ENCODE data around the gene DOCK3.

Gene DOCK3

DNA sequence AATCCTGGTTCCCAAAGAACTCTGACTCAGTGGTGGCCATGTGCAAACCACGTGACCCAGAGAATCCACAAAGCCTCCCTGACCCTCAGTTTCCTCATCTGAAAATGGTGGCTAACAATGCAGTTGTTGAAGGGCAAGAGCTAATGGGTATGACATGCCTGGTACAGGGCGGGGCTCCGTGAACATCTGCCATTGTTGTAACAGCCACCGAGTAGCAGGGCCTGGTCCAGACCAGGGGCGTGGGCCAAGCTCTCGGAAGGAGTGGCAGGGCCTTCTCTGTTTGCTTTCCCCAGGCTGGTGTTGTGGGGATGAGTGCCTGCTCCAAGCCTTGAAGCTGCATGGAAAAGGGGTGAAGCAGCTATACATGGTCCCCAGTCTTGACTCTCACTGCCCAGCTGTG lies 44.3 kb upstream of the DOCK3 start:
- no peak for DNase-seq
- Histone ChIP-seq H3K4me1 (peaks cover 0 to 17% (median 6%) of the 10 kb centered on the region in 4 donors), H3K9me3 (no peaks in the 10 kb centered on the region), H3K36me3 (no peaks in the 10 kb centered on the region), H3K27ac (no peak overlapping the region), H3K4me3 (no peak overlapping the region), H3K27me3 (no peaks in the 10 kb centered on the region)
- intact Hi-C loops (cut with DNase I; ENCODE audit: low total_unique reads), result no loop called here
- TF ChIP-seq, protein P1, sequence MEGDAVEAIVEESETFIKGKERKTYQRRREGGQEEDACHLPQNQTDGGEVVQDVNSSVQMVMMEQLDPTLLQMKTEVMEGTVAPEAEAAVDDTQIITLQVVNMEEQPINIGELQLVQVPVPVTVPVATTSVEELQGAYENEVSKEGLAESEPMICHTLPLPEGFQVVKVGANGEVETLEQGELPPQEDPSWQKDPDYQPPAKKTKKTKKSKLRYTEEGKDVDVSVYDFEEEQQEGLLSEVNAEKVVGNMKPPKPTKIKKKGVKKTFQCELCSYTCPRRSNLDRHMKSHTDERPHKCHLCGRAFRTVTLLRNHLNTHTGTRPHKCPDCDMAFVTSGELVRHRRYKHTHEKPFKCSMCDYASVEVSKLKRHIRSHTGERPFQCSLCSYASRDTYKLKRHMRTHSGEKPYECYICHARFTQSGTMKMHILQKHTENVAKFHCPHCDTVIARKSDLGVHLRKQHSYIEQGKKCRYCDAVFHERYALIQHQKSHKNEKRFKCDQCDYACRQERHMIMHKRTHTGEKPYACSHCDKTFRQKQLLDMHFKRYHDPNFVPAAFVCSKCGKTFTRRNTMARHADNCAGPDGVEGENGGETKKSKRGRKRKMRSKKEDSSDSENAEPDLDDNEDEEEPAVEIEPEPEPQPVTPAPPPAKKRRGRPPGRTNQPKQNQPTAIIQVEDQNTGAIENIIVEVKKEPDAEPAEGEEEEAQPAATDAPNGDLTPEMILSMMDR (IDR thresholded peaks at IDR 0.05), result no peak

- Histone ChIP-seq H3K9me3 (no peaks in the 10 kb centered on the region), H3K36me3 (no peaks in the 10 kb centered on the region), H3K27ac (no peak overlapping the region), H3K27me3 (no peaks in the 10 kb centered on the region), H3K4me3 (no peak overlapping the region), H3K4me1 (peaks cover 0 to 17% (median 6%) of the 10 kb centered on the region in 4 donors)
- TF ChIP-seq, protein P1 (IDR thresholded peaks at IDR 0.05), result no peak
- intact Hi-C loops (cut with DNase I; ENCODE audit: low total_unique reads), result no loop called here
- DNase-seq, result no peak
Measured at GRCh38 chr3:50630877-50631276, 43.9 kb upstream of the DOCK3 start.

DNA sequence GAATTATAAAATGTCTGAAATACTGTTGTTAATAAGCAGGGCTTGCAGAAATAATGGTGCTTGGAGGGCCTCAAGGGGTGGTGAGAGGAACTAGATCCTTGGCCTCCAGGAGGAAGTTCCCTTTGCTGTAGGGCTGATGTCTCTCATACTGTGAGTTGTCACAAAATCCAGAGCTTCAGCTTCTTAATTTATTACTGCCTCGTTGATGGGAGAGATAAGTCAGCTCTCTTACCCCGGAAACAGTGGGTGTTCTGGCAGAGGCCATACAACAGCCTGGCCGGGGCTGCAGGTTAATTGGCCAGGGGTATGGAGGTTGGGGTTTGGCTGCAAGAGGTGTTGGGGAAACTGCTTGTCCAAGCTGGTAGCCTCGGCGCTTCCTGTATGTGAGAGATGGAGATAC lies 42.3 kb upstream of the DOCK3 start:
- intact Hi-C loops (cut with DNase I; ENCODE audit: low total_unique reads), result no loop called here
- Histone ChIP-seq H3K27me3 (no peaks in the 10 kb centered on the region), H3K9me3 (no peaks in the 10 kb centered on the region), H3K4me1 (peaks cover 0 to 21% (median 6%) of the 10 kb centered on the region in 4 donors), H3K4me3 (no peak overlapping the region), H3K27ac (no peak overlapping the region), H3K36me3 (no peaks in the 10 kb centered on the region)
- no peak for DNase-seq
- TF ChIP-seq, protein P1 (IDR thresholded peaks at IDR 0.05), result no peak

DNA sequence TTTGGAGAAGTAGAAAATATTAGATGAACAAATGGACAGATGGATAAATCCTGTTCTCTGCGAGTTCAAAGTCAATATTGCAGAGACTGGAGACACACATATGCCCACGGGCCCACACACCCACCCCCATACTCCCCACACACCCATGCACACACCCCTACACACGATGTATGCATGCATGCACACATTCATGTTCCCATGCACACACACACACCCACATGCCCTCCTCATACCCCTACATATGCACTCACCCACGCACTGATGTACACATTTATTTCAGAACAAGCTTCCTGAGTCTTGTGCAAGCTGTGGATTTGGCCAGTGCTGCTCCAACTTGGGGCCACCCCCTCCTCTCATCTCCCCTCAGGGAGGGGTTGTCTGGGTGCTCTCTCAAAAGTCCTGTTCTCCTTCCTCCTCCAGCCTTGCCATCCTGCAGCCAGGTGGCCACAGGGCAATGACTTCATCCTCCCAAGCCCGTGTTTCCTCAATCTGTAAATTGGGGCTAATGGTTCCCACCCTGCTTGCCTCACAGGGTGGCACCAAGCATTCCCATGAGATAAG lies 41.4 kb upstream of the DOCK3 start:
- intact Hi-C loops (cut with DNase I; ENCODE audit: low total_unique reads), result no loop called here
- TF ChIP-seq, protein P1 (IDR thresholded peaks at IDR 0.05), result no peak

GRCh38 chr3:50635066-50635465 lies 39.7 kb upstream of the DOCK3 start:
- Histone ChIP-seq H3K36me3 (no peaks in the 10 kb centered on the region), H3K9me3 (no peaks in the 10 kb centered on the region), H3K4me3 (no peak overlapping the region), H3K4me1 (peaks cover 0 to 25% (median 3%) of the 10 kb centered on the region in 4 donors), H3K27ac (no peak overlapping the region), H3K27me3 (no peaks in the 10 kb centered on the region)
- TF ChIP-seq, protein P1 (IDR thresholded peaks at IDR 0.05), result no peak
- intact Hi-C loops (cut with DNase I; ENCODE audit: low total_unique reads), result no loop called here
- no peak for DNase-seq

More for the DNA sequence above, 41.4 kb upstream of the DOCK3 start:
- Histone ChIP-seq H3K4me1 (peaks cover 0 to 20% (median 3%) of the 10 kb centered on the region in 4 donors), H3K27me3 (no peaks in the 10 kb centered on the region), H3K27ac (no peak overlapping the region), H3K4me3 (no peak overlapping the region), H3K9me3 (no peaks in the 10 kb centered on the region), H3K36me3 (no peaks in the 10 kb centered on the region)
- no peak for DNase-seq

DNA sequence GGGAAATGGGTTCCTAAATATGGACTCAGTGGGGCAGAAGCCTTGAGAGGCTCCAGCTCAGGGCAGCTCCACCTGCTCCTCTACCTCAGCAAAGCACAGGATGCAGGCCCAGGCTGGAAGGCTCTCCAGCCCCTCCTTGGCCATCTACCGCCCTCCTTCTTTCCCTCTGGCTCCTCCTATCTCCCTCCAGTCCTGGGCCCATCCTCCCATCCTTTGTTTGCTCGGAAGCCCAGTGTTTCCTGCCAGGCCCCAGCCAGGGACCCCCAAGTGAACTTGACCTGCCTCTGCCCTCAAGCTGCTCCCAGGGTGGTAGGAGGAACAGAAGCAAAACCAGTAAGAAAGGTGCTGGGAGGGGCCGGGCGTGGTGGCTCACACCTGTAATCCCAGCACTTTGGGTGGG lies 37.7 kb upstream of the DOCK3 start:
- H3K4me1 ChIP-seq, result peaks cover 0 to 21% (median 3%) of the 10 kb centered on the region in 4 donors

More for the DNA sequence above, 37.7 kb upstream of the DOCK3 start:
- Histone ChIP-seq H3K9me3 (no peaks in the 10 kb centered on the region), H3K4me3 (no peak overlapping the region), H3K27ac (no peak overlapping the region), H3K27me3 (no peaks in the 10 kb centered on the region), H3K36me3 (peaks cover 0 to 19% (median 14%) of the 10 kb centered on the region in 3 donors)
- TF ChIP-seq, protein P1 (IDR thresholded peaks at IDR 0.05), result no peak
- DNase-seq, result no peak
- intact Hi-C loops (cut with DNase I; ENCODE audit: low total_unique reads), result no loop called here

Measured in tibial artery (tissue), 4 donors.